Right atrium auricular region (tissue), 2 donors: ENCODE data around the gene BNC1. TPM values are rescaled to one million over a fixed set of nuclear protein-coding genes. Genes with fewer than 3 reads are reported as not detected.
A peak's percentile ranks its signal among the peaks of the same experiment; 100 is the strongest.
"Not testable (repeated sequence)": the region's sequence is repeated elsewhere in the genome, so short reads cannot be mapped to it uniquely, and the experiment has no call there.

Experiments
- DNase-seq: peaks from one replicate; pipeline ENCODE4 v3.0.0-alpha.2; 2019; ENCODE audit warnings: low spot score
- H3K27ac ChIP-seq, 2 donors: fragments of 200-600 bp; sonication (generic); 1 replicate in 1 of 2; 2 replicates in 1 of 2; pipeline ENCODE4 v1.5.1; 2016 to 2019
- H3K27me3 ChIP-seq, 2 donors: fragments of 200-600 bp; sonication (generic); one replicate each; pipeline versions ENCODE4 v1.5.1 to v1.6.0; 2017 to 2019
- H3K36me3 ChIP-seq: fragments of 200-600 bp; sonication (generic); one replicate; pipeline ENCODE4 v1.5.1; 2016
- H3K4me1 ChIP-seq, 2 donors: fragments of 200-600 bp; sonication (generic); one replicate each; pipeline versions ENCODE4 v1.5.1 to v1.6.0; 2017 to 2019
- H3K4me3 ChIP-seq, 2 donors: fragments of 200-600 bp; sonication (generic); 1 replicate in 1 of 2; 2 replicates in 1 of 2; pipeline ENCODE4 v1.5.1; 2017 to 2019; ENCODE audit warnings: mild to moderate bottlenecking in 1 of 2, moderate library complexity in 1 of 2
- H3K9me3 ChIP-seq, 2 donors: fragments of 200-600 bp; sonication (generic); one replicate each; pipeline ENCODE4 v1.5.1; 2019
- CTCF ChIP-seq, 2 donors: fragments of 200-600 bp; sonication (generic); IDR thresholded peaks; one replicate each; pipeline ENCODE4 v1.5.1; 2019; ENCODE audit warnings: antibody characterized with exemption in 2 of 2
- total RNA-seq, 2 donors: library from RNA; depleted of rRNA; stranded (reverse); fragments of >200 nt; gene quantifications; one replicate each; pipeline ENCODE4 v1.1.0, GENCODE V29; 2016

The BNC1 gene
- total RNA-seq, 2 donors from 2014 or later: 5.4 to 15.6 TPM

- no peak for TF ChIP-seq CTCF (IDR thresholded peaks at IDR 0.05)
- Histone ChIP-seq H3K27me3 (no peaks in the 10 kb centered on the region), H3K36me3 (no peaks in the 10 kb centered on the region), H3K27ac (no peak overlapping the region), H3K4me3 (no peak overlapping the region), H3K9me3 (no peaks in the 10 kb centered on the region), H3K4me1 (no peaks in the 10 kb centered on the region)
- no peak for DNase-seq
These were observed 21.7 kb downstream of the BNC1 start for GRCh38 chr15:83262594-83263315.

- H3K27ac ChIP-seq, H3K27me3 ChIP-seq, DNase-seq, H3K4me1 ChIP-seq, H3K36me3 ChIP-seq, H3K9me3 ChIP-seq, H3K4me3 ChIP-seq: not testable (repeated sequence)
These were observed 22.3 kb downstream of the BNC1 start for GRCh38 chr15:83262181-83262580.

- Histone ChIP-seq H3K27me3 (no peaks in the 10 kb centered on the region), H3K4me3 (no peak overlapping the region), H3K36me3 (no peaks in the 10 kb centered on the region), H3K9me3 (no peaks in the 10 kb centered on the region), H3K4me1 (no peaks in the 10 kb centered on the region), H3K27ac (no peak overlapping the region)
- DNase-seq: no peak
- no peak for TF ChIP-seq CTCF (IDR thresholded peaks at IDR 0.05)
These were observed 33.7 kb downstream of the BNC1 start for GRCh38 chr15:83250781-83251180.

DNA sequence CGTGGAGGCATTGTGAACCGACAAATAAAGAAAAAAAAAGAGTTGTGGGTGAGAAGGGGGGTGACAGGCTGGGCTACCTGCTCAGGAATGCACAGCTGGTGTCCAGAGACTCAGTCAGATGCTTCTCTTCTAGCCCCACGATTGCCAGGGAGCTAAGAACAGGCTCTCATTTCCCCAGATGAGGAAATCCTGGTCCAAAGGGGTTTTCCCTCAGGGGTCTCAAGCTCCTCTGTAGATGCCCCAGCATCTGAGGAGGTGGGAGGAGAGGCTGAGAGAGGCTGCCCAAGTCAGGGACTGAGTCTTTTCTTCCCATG, 35.5 kb downstream of the BNC1 start:
- DNase-seq: no peak
- TF ChIP-seq CTCF (IDR thresholded peaks at IDR 0.05): no peak
- Histone ChIP-seq H3K27ac (no peak overlapping the region), H3K36me3 (no peaks in the 10 kb centered on the region), H3K27me3 (no peaks in the 10 kb centered on the region), H3K4me1 (no peaks in the 10 kb centered on the region), H3K4me3 (no peak overlapping the region), H3K9me3 (no peaks in the 10 kb centered on the region)

DNA sequence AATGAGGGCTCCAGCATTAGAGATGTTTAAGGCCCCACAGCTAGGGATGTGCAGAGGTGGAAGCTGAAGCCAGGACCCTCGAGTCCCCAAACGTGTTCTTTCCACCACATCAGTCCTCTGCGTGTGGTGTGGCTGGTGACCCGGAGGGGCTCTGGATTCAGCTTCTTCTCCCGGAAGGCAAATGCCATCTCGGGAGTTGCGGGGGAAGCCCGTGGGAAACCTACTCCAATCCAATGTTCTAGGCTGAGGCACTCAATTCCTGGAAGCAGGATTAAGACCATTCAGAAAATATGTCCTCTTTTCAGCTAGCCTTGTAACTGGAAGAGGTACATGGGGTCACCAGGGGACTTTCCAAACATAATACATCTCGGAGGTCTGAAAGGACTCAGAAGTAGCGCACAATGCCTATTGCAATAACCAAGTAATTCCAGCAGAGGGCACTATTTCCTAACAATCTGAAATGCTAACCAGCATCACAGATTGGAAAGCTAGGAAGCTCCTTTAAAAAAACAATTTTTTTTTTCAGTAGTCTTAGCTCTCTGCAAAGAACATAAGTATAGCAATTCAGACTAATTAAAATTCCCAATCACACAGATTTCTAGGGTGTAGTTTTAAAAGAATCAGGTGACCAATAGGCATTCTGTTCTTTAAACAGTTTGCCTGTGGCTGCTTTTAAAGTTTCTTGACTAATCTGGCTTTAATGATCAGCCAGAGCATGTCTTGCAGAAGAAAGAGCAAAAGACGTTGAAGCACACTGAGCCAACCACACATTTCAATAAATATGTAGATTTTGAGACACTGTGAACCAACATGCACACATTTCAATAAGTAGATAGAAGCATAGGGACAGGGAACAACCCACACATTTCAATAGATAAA, 36.1 kb downstream of the BNC1 start:
- Histone ChIP-seq H3K4me3 (no peak overlapping the region), H3K27me3 (no peaks in the 10 kb centered on the region), H3K36me3 (no peaks in the 10 kb centered on the region), H3K27ac (no peak overlapping the region), H3K4me1 (no peaks in the 10 kb centered on the region), H3K9me3 (no peaks in the 10 kb centered on the region)
- DNase-seq: no peak
- TF ChIP-seq CTCF (IDR thresholded peaks at IDR 0.05): peak; percentile 90 to 94

DNA sequence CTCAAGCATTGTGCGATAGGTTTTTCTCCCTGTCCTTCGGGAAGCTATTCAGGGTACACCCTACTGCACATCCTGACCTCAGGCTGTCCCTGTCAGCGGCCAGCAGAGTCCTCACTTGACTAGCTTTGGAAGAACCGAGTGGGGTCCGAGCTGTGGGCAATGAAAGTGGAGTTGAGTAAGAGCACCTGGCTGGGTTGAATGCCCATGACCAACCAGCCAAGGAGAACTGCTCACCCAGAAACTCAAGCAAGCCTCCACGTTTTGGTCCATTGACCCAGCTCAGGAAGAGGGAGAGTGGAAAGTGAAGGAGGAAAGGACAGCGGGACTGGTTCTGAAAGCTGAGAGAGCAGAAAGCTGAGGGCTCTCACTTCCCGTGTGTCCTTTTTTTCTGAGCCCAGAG, 40.8 kb downstream of the BNC1 start:
- peaks cover 0 to 10% of the 10 kb centered on the region in 2 donors for H3K9me3 ChIP-seq
- no peaks in the 10 kb centered on the region for H3K27me3 ChIP-seq
- no peak overlapping the region for H3K27ac ChIP-seq
- DNase-seq: no peak
- no peaks in the 10 kb centered on the region for H3K36me3 ChIP-seq
- no peak for TF ChIP-seq CTCF (IDR thresholded peaks at IDR 0.05)
- no peak overlapping the region for H3K4me3 ChIP-seq
- no peaks in the 10 kb centered on the region for H3K4me1 ChIP-seq
